ENCODE results near the gene SORCS2. TPM values are rescaled to one million over a fixed set of nuclear protein-coding genes. Genes with fewer than 3 reads are reported as not detected.

The SORCS2 gene
- polyA plus RNA-seq, 1 donor from 2014 or later: 1.0 TPM

DNA sequence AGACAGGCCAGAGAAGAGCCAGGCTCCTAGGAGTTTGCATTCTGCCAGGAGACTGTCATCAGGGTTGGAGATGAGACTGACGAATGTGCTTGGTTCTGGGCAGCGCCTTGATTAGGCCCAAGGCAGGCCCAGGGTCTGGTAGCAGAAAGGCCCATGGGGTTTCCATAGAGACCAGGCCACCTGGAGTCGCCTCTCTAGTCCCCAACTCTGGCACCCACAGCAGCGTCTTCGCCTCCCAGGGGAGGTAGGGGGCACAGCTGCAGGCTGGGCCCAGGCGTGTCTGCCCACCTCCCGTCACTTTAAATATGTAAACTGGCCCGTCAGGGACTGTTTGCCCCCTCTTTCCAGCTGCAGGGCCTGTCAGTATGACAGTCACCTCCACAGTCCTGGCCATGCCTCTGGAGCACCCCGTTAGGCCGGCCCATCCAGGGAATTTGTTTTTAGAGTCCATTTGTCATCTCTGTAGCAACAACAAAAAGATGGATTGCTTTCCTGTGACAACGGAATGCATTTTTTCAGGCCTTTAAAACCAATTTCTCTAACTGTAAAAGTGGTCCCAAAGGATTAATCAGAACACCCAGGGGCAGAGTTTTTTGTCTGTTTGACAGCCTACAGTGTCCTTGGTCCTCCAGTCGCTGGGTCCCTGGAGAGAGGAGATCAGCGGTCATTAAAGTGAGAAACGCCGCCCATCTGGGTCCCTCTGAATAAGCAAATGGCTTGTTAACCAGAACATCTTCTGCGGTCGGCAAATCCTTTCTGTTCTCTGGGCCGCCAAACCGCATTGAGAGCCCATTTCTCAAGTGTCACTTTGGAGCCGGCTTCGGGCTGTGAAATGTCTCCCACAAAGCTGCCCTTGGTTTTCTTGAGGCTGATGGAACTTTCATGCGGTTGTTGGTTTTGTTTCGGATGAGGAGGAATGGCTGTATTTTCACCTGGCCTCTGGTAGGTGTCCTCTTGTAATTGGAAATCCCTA is 395.4 kb downstream of the SORCS2 start:
- Histone ChIP-seq H3K9ac (ENCODE audit: low read length) (no peak overlapping the region), H3K9me3 (ENCODE audit: low read length) (peaks cover 3% of the 10 kb centered on the region), H3K27ac (ENCODE audit: low read length) (no peak overlapping the region), H3K36me3 (ENCODE audit: insufficient read depth, low read length) (no peaks in the 10 kb centered on the region), H3K4me2 (ENCODE audit: low read length) (no peak overlapping the region), H3K79me2 (replicated peaks; ENCODE audit: insufficient read depth, low read length) (no peaks in the 10 kb centered on the region), H3K4me3 (ENCODE audit: low read length) (no peak overlapping the region), H2AFZ (ENCODE audit: low read depth, low read length) (no peak overlapping the region), H3F3A (ENCODE audit: insufficient read depth, low read length, poor library complexity, severe bottlenecking) (no peaks in the 10 kb centered on the region), H3K27me3 (ENCODE audit: insufficient read depth, low read depth, low read length) (no peaks in the 10 kb centered on the region), H4K20me1 (ENCODE audit: insufficient read depth) (no peaks in the 10 kb centered on the region), H3K9me2 (ENCODE audit: insufficient read depth, low read length) (no peaks in the 10 kb centered on the region)
- TF ChIP-seq TAF1 (IDR thresholded peaks at IDR 0.05; ENCODE audit: low read depth): no peak
- no peak for TF ChIP-seq EP300 (conservative IDR thresholded peaks at IDR 0.05; ENCODE audit: poor library complexity, severe bottlenecking)
- TF ChIP-seq MXI1 (conservative IDR thresholded peaks at IDR 0.05; ENCODE audit: poor library complexity, severe bottlenecking): no peak
- TF ChIP-seq, protein P1, sequence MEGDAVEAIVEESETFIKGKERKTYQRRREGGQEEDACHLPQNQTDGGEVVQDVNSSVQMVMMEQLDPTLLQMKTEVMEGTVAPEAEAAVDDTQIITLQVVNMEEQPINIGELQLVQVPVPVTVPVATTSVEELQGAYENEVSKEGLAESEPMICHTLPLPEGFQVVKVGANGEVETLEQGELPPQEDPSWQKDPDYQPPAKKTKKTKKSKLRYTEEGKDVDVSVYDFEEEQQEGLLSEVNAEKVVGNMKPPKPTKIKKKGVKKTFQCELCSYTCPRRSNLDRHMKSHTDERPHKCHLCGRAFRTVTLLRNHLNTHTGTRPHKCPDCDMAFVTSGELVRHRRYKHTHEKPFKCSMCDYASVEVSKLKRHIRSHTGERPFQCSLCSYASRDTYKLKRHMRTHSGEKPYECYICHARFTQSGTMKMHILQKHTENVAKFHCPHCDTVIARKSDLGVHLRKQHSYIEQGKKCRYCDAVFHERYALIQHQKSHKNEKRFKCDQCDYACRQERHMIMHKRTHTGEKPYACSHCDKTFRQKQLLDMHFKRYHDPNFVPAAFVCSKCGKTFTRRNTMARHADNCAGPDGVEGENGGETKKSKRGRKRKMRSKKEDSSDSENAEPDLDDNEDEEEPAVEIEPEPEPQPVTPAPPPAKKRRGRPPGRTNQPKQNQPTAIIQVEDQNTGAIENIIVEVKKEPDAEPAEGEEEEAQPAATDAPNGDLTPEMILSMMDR (IDR thresholded peaks at IDR 0.05; ENCODE audit: poor library complexity, severe bottlenecking): no peak
- TF ChIP-seq SMC3 (conservative IDR thresholded peaks at IDR 0.05; ENCODE audit: poor library complexity): no peak
- no peak for TF ChIP-seq EZH2 (IDR thresholded peaks at IDR 0.05; ENCODE audit: borderline replicate concordance, insufficient read depth, low read length, poor library complexity, severe bottlenecking)
- TF ChIP-seq RAD21 (conservative IDR thresholded peaks at IDR 0.05): no peak

DNA sequence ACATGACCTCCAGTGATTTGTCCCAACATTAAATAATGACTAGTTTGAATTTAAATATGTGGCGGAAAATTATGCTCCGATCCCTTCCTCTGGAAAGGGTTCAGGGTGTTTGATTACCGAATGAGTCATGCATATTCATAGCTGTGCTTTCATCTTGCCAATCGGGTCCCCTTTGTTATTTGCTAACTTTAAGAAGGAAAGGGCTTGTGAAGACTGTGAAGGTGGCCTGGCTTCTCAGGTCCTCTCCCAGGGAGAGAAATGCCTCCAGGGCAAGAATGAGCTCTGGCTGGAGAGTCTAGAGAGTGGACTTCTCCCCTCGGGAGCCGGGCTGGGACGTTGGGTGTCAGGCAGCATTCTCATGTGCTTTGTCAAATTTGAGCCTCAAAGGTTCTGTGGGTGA is 397.9 kb downstream of the SORCS2 start:
- Histone ChIP-seq H3K27me3 (ENCODE audit: insufficient read depth, low read depth, low read length) (no peaks in the 10 kb centered on the region), H4K20me1 (ENCODE audit: insufficient read depth) (no peaks in the 10 kb centered on the region), H3K36me3 (ENCODE audit: insufficient read depth, low read length) (no peaks in the 10 kb centered on the region), H3K9me2 (ENCODE audit: insufficient read depth, low read length) (no peaks in the 10 kb centered on the region), H3K4me2 (ENCODE audit: low read length) (no peak overlapping the region), H3K9me3 (ENCODE audit: low read length) (peaks cover 4% of the 10 kb centered on the region), H3K4me3 (ENCODE audit: low read length) (no peak overlapping the region), H3K9ac (ENCODE audit: low read length) (no peak overlapping the region), H2AFZ (ENCODE audit: low read depth, low read length) (no peak overlapping the region), H3K27ac (ENCODE audit: low read length) (no peak overlapping the region), H3F3A (ENCODE audit: insufficient read depth, low read length, poor library complexity, severe bottlenecking) (no peaks in the 10 kb centered on the region), H3K79me2 (replicated peaks; ENCODE audit: insufficient read depth, low read length) (no peaks in the 10 kb centered on the region)
- TF ChIP-seq EP300 (conservative IDR thresholded peaks at IDR 0.05; ENCODE audit: poor library complexity, severe bottlenecking) (no peak), SMC3 (conservative IDR thresholded peaks at IDR 0.05; ENCODE audit: poor library complexity) (no peak), POLR2AphosphoS5 (IDR thresholded peaks at IDR 0.05) (no peak), MXI1 (conservative IDR thresholded peaks at IDR 0.05; ENCODE audit: poor library complexity, severe bottlenecking) (no peak), EZH2 (IDR thresholded peaks at IDR 0.05; ENCODE audit: borderline replicate concordance, insufficient read depth, low read length, poor library complexity, severe bottlenecking) (no peak), TAF1 (IDR thresholded peaks at IDR 0.05; ENCODE audit: low read depth) (no peak), RAD21 (conservative IDR thresholded peaks at IDR 0.05) (no peak)
- TF ChIP-seq, protein P1 (IDR thresholded peaks at IDR 0.05; ENCODE audit: poor library complexity, severe bottlenecking): no peak
- TF ChIP-seq, protein P2, sequence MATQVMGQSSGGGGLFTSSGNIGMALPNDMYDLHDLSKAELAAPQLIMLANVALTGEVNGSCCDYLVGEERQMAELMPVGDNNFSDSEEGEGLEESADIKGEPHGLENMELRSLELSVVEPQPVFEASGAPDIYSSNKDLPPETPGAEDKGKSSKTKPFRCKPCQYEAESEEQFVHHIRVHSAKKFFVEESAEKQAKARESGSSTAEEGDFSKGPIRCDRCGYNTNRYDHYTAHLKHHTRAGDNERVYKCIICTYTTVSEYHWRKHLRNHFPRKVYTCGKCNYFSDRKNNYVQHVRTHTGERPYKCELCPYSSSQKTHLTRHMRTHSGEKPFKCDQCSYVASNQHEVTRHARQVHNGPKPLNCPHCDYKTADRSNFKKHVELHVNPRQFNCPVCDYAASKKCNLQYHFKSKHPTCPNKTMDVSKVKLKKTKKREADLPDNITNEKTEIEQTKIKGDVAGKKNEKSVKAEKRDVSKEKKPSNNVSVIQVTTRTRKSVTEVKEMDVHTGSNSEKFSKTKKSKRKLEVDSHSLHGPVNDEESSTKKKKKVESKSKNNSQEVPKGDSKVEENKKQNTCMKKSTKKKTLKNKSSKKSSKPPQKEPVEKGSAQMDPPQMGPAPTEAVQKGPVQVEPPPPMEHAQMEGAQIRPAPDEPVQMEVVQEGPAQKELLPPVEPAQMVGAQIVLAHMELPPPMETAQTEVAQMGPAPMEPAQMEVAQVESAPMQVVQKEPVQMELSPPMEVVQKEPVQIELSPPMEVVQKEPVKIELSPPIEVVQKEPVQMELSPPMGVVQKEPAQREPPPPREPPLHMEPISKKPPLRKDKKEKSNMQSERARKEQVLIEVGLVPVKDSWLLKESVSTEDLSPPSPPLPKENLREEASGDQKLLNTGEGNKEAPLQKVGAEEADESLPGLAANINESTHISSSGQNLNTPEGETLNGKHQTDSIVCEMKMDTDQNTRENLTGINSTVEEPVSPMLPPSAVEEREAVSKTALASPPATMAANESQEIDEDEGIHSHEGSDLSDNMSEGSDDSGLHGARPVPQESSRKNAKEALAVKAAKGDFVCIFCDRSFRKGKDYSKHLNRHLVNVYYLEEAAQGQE (IDR thresholded peaks at IDR 0.05; ENCODE audit: borderline replicate concordance): no peak

Data from neural cell (in vitro differentiated cells).